ENCODE measurements around the gene LALBA.

LALBA gene

DNA sequence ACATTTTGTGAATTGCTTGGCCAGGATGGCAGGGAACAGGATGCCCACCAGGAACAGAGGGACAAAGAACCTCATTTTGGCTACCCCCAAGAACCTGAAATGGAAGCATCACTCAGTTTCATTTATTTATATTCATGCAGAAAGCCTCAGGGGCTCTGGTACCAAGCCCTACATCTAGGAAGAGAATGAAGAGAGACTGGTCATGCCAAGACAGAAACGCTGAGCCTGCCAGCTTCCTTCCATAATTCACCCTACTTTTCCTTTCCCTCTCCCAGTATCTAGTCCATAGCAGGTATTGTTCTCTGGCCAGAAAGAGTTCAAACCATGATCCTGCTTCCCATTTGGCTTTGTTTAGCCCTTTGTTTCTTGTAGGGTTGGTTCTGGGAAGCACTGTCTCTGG, at the start of gene LALBA:
Gene LALBA (minus strand): TSS at position 101 of the 400 bp plus-strand sequence. CDS start 26 bp downstream, at position 75.
- DNase-seq (ENCODE audit: low spot score) = no peak
- TF ChIP-seq, protein P1, sequence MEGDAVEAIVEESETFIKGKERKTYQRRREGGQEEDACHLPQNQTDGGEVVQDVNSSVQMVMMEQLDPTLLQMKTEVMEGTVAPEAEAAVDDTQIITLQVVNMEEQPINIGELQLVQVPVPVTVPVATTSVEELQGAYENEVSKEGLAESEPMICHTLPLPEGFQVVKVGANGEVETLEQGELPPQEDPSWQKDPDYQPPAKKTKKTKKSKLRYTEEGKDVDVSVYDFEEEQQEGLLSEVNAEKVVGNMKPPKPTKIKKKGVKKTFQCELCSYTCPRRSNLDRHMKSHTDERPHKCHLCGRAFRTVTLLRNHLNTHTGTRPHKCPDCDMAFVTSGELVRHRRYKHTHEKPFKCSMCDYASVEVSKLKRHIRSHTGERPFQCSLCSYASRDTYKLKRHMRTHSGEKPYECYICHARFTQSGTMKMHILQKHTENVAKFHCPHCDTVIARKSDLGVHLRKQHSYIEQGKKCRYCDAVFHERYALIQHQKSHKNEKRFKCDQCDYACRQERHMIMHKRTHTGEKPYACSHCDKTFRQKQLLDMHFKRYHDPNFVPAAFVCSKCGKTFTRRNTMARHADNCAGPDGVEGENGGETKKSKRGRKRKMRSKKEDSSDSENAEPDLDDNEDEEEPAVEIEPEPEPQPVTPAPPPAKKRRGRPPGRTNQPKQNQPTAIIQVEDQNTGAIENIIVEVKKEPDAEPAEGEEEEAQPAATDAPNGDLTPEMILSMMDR (IDR thresholded peaks at IDR 0.05; ENCODE audit: extremely low read depth, missing control alignments) = no peak

DNA sequence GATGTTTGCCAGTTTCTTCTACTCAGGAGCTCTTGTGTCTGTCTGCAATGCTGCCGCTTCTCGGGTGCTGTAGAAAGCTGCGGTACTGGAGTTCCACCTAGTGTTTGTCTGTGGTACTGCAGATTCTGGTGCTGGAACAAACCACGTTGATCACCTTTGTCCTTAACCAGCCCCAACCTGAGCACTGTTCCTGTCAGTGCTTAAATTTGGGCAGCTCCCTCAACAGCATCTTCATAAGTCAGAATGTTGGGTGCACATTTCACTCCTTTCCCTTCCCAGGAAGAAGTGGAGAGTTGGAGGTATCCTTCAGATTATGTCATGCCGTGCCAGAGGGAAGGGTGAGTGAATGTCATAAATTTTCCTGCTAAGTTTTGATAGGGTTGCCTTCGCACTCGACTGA, 48.7 kb upstream of the LALBA start:
- TF ChIP-seq, protein P1 (IDR thresholded peaks at IDR 0.05; ENCODE audit: extremely low read depth, missing control alignments) = peak; percentile 89
- DNase-seq (ENCODE audit: low spot score) = peak; percentile 75

DNA sequence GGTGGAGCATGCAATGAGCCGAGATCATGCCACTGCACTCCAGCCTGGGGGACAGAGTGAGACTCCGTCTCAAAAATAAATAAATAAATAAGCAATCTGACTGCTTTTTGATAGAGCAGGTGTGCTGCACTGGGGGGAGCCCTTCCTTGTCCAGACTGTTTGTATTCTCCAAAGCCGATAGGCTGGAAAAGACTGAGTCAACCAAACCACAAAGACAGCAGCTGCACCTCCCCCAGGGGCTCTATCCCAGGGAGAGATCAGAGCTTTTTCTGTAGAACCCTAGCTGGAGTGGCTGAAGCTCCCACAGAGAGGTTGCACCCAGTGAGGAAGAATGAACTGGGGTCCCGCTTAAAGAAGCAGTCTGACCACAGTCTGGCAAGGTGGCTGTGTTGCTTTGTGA, 45.8 kb upstream of the LALBA start:
- no peak for DNase-seq (ENCODE audit: low spot score)
- TF ChIP-seq, protein P1 (IDR thresholded peaks at IDR 0.05; ENCODE audit: extremely low read depth, missing control alignments) = no peak

DNA sequence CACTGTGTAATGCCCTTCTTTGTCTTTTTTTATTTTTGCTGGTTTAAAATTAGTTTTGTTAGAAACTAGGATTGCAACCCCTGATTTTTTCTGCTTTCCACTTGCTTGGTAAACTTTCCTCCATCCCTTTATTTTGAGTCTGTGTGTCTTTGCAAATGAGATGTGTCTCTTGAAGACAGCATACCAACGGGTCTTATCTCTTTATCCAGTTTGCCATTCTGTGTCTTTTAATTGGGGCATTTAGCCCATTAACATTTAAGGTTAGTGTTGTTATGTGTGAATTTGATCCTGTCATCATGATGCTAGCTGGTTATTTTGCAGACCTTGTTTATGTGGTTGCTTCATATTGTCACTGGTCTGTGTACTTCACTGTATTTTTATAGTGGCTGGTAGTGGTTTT, 43.5 kb upstream of the LALBA start:
- TF ChIP-seq, protein P1 (IDR thresholded peaks at IDR 0.05; ENCODE audit: extremely low read depth, missing control alignments) = no peak
- DNase-seq (ENCODE audit: low spot score) = no peak

DNA sequence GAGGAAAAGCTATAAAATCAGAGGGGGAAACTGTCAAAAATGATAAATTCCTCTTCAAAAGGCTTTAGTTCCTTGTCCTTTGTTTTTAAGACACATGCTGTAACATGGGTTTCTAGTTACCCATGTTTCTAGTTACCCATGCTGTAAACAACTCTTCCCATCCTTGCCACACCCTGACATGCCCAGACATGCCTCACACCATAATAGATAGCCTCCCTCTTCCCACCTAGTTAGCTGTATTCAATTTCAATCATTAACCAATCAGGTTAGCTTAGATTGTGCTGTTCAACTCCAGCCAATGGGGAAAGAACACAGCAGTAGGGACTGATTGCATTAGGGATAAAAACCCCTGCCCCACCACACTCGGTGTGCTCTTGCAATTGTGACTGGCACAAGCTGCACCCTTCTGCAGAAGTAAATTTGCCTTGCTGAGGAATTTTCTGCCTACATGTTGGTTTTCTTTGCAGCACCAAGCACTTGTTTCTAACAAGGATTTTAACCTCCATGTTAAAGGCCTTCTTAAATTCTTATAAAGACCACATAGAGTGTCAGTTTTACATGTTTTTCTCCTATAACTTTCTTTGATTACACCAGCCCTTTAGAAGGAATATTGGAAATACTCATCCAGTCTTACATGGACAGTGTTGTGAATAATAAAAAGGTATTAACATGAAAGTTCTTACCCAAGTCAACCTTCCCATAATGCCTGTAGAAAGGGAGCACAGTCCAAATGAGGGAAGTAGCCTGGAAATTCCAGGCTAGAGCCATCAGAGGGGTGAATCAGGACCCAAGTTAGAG, 32.5 kb upstream of the LALBA start:
- no peak for DNase-seq (ENCODE audit: low spot score)
- TF ChIP-seq, protein P1 (IDR thresholded peaks at IDR 0.05; ENCODE audit: extremely low read depth, missing control alignments) = no peak

DNA sequence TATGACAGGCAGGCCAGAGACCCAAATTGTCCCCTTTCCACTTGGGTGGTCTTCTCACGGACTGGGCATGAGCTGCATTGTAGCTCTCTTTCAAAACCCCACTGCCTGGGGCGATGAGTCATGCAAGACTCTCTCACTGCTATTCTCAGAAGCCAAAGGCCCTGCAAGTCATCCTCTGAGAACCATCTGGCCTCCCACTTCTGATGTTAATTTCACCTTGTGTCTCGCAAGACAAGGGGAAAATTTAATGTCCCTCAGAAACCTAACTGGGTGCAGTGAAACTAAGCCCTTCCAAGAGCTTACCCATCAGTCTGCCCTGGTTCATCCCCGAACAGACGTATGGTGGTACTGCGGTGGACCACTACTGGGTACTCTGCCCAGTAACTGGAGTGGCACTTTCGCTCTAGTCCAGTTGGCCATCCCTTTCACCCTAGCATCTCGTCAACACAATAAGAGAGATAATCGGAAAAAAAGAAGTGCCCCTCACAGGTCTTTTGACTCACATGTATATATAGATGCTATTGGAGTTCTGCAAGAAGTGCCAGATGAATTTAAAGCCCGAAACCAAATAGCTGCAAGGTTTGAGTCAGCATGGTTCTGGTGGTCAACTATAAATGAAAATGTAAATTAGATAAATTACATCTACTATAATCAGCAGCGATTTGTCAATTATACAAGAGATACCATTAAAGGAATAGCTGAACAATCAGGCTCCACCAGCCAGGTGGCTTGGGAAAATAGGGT, 31.3 kb upstream of the LALBA start:
- TF ChIP-seq, protein P1 (IDR thresholded peaks at IDR 0.05; ENCODE audit: extremely low read depth, missing control alignments) = no peak
- peak; percentile 52 for DNase-seq (ENCODE audit: low spot score)

DNA sequence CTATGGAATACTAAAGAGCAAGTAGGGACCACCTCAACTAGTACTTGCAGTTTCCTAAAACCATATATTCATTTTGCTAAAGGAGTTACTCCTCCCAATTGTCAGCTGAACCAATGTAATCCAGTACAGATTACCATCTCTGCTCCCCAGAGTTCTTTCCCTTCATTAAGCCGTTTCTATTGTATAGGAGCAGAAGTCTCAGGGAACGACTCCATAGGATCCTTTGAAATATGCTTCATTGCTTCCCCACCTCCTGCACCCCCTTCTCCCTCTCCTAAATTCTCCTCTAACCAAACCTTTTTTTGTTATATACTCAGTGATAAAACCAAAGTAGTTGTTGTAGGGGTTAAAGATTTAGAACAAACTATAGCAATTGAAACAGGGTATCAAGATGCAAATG, 30.7 kb upstream of the LALBA start:
- TF ChIP-seq, protein P1 (IDR thresholded peaks at IDR 0.05; ENCODE audit: extremely low read depth, missing control alignments) = no peak
- no peak for DNase-seq (ENCODE audit: low spot score)
